Fibroblast of upper back skin (primary cell): ENCODE measurements around the gene LRRC37A3.
"Not testable (repeated sequence)": the region's sequence is repeated elsewhere in the genome, so short reads cannot be mapped to it uniquely, and the experiment has no call there.

Experiments
- DNase-seq: peaks from one replicate; pipeline ENCODE4 v3.0.0-alpha.2; 2013

LRRC37A3 gene

DNA sequence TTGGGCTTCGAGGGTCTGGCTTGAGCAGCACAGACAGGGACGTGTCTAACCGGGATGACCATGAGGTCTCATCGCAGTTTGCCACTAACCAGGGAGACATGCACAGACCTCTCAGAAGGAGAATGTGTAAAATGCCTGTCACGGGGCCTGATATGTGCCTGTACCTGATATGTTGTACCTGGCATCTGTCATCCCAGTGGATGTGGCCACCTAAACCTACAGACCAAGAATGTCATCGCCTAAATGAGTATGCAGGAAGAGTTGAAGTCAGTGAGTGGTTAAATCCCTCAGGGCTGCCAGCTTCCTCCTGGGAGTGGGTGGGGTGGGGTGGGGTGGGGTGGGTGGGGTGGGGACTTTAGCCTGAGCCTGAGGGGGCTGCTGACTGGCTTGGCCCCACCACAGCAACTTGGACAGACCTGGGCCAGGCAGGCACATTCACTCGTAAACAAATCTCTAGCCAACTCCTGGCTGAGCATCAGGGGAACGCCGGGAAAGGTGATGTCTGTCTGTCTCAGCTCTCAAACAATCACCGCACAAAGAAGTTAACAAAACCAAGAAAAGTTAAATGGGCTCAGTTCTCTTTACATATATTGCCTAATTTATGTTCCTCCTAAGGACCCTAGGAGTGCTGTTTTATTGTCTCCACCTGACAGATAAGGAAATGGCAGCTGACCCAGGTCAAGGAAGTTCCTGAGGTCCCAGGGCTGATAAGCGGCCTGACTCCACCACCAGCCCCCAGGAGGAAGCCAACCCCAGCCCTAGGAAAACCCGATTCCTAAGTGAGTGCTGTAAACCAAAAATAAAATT is 89.3 kb downstream of the LRRC37A3 start:
- not testable (repeated sequence) for DNase-seq

DNA sequence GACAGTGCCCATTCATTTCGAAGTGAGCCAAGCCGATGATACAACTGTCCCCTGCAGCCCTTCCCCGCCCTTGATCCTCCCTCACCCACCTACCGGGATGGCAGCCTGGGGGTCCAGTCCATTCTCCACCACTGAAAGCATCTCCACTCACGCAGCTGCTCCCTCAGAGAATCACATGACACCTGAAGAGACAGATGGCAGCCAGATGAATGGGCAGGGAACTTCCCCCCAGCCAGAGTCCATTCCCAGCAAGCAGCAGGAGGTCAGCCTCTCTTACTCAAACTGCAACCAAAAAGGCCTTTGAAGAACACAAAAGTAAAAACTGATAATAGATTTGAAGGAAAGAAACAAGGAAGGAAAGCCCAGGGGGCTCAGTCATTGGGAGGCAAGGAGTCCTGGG is 90.2 kb downstream of the LRRC37A3 start:
- not testable (repeated sequence) for DNase-seq

DNA sequence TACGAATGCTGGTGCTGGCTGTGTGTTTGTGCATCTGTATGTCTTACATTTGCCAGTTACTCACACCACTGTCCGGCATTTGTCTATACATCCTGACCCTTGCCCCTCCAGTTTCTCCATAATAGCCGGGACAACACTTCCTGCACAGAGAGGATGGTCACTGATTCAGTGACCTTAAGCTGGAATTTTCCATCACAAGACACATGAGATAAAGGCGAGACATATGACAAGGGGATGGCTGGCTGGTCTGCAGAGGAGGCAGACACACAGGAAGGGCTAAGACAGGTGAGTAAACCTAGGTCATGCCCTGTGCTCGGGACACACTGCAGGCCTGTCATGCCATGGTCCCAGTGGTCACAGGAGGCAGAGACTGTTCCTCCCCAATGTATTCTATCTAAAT is 100.4 kb downstream of the LRRC37A3 start:
- DNase-seq: not testable (repeated sequence)

DNA sequence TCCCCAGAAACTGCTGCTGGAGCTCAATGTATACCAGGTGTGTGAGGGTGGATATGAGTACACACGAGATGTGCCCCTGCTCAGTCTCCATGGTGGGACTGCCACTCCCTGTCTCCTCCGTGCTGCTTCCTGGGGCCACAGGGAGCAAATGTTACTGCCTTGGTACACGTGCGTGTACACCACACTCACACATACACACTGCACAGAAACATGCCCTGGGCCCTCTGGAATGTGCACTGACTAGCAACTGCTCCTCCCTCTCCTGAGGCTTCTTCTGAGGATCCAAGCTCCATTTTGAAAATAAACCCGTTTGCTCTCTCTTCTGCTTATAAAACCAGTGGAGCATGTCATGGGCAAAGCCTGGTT is 103.5 kb downstream of the LRRC37A3 start:
- not testable (repeated sequence) for DNase-seq

DNA sequence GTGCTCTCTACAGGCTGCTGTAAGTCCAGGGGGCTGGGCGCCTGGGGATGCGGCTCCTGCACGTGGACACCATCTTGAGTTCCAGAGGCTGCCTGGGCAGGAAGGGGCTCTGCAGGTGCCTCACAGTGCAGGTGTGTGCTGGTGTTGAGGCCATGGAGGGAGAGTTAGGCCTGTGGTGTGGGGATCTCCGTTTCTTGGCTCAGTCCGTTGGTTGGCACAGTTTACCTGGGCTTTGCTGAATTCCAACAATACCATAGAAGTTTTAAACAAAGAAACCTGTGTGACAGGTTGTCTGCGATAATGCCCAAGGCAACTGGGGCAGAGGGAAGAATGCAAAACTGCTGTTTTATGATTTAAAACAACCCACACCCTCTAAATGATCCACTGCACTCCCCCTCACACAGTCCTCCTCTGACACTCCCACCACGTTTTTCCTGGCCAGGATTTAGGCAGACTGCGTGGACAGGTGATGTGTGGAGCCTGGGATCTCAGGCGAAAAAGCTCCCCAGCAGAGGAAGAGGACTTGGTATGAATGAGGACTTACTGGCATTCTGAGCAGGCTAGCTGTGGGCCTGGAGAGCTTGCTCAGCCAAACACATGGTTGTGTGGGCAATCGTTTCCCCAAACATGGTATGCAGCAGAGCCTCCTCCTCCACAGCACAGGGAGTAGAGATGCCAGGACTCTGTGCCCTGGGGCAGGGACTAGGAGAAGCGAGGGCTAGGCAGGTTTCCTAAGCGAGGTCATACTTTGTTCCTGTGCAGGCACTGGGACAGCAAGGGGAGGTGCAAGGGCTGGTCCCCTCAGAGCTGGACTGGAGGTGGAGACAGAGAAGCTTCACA is 104.1 kb downstream of the LRRC37A3 start:
- DNase-seq: not testable (repeated sequence)

DNA sequence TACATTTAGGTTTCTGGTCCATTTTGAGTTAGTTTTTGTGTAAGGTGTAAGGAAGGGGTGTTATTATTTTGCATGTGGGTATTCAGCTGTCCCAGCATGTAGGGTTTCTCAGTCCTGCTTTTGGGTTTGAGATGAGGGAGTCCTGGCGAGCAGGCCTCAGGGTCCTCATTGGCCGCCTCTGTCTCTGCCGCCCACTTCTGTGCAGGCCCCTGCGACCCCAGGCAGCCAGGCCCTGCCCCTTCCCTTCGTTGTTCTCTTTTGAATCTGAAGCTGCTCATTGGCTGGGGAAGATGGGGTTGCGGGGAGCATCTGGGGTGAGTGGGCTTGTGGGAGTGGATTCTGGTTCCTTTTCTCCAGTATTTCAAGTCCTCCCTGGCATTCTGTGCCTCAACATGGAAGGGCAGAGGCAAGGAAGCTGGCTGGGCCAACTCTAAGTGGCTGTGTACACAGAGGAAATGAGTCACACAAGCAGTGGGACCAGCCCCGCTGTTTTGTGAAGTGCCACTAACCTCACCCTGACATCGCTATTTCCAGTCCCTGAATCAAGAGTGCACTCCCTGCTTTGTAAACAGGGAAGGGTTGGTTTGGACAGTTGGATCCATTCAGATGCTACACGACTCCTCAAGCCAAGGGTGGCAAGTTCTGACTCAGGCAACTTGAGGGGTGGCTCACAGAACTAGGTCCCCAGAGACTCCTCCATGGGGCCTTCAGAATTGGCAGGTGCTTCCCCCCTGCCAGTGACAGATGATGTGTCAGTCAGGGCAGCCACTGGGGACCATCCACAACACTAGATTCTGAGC is 110.9 kb downstream of the LRRC37A3 start:
- DNase-seq: peak; percentile 21
